Measurements from ENCODE around the gene AMOTL2. TPM values are rescaled to one million over a fixed set of nuclear protein-coding genes. Genes with fewer than 3 reads are reported as not detected.

AMOTL2 gene
- total and polyA plus RNA-seq, 9 of the 15 experiments (the other 6 are each of a cell fraction or from before 2014, with no cell fraction given): 0.12 to 0.31 TPM; not detected in 7

DNA sequence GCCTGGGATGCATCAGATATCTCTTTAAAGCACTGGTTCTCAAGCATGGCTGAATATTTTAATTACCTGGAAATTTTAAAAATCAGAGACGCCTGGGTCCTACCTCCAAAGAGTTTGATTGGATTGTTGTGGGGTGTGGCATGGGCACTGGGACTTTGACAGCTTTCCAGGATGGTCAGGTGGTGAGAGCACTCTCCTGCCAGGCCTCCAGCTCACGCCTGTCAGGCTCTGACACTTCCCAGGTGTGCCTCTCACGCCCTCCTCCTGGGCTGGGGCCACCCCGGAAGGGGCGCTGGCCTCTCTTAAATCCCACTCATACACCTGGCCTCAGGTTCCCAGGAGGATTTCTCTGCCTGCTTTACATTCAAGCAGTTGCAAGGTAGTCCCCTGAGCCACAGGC is 48.5 kb downstream of the AMOTL2 start (continued):
- TF ChIP-seq, protein P1, sequence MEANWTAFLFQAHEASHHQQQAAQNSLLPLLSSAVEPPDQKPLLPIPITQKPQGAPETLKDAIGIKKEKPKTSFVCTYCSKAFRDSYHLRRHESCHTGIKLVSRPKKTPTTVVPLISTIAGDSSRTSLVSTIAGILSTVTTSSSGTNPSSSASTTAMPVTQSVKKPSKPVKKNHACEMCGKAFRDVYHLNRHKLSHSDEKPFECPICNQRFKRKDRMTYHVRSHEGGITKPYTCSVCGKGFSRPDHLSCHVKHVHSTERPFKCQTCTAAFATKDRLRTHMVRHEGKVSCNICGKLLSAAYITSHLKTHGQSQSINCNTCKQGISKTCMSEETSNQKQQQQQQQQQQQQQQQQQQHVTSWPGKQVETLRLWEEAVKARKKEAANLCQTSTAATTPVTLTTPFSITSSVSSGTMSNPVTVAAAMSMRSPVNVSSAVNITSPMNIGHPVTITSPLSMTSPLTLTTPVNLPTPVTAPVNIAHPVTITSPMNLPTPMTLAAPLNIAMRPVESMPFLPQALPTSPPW (CRISPR knock-in tag; IDR thresholded peaks at IDR 0.05): no peak
- TF ChIP-seq FOXA1 (IDR thresholded peaks at IDR 0.05; ENCODE audit: borderline replicate concordance): no peak
- TF ChIP-seq, protein P2, sequence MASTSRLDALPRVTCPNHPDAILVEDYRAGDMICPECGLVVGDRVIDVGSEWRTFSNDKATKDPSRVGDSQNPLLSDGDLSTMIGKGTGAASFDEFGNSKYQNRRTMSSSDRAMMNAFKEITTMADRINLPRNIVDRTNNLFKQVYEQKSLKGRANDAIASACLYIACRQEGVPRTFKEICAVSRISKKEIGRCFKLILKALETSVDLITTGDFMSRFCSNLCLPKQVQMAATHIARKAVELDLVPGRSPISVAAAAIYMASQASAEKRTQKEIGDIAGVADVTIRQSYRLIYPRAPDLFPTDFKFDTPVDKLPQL (IDR thresholded peaks at IDR 0.05; ENCODE audit: extremely low read depth, insufficient read length): no peak
- no peak for TF ChIP-seq GATAD2A (IDR thresholded peaks at IDR 0.05)

DNA sequence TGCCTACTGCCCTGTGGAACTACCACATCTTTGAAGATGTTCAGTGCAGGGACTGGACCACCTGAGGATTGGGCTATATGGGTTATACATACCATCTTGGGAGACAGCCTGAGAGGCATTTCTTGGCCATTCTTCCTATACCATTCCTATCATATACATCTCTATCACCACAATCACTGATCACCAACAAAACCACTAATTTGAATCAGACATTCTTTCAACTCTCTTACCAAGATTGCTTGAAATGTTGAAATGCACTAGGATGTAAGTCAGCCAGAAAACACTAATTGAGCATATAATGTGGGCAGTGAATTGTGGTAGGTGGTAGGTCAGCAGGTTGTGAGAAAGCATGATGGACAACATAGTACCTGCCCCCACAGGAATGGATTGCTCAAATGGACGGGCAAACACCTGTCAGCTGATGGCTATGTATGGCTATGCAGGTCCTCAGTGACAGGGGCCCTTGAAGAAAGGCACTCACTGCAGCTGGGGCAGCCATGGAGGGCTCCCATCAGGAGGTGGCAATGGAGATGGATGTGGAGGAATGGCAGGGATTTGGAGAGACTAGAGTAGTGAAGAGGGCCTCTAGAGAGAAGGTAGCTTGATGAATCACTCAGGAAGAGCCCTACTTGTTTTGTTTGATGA is 49.1 kb downstream of the AMOTL2 start:
- in situ Hi-C loops (cut with MboI) (no loop called here), intact Hi-C loops (cut with micrococcal nuclease) (no loop called here)
- DNase-seq (ENCODE audit: extremely low read depth in 1 of 4, low spot score in 3 of 4) (no peak), ATAC-seq (no peak), FAIRE-seq (no peak)
- CTCF ChIA-PET (ENCODE audit: low intra/inter-chr PET ratio): no interaction called here
- H3K36me3 ChIP-seq (ENCODE audit: control insufficient read depth, insufficient read depth, low read length): no peaks in the 10 kb centered on the region
- H3K27ac ChIP-seq (ENCODE audit: extremely low read depth, low read depth, low read length): no peak overlapping the region
- no peaks in the 10 kb centered on the region for H4K20me1 ChIP-seq (replicated peaks; ENCODE audit: control insufficient read depth, insufficient read depth, low read length)
- no TSS peak for BruUV-seq (replicated peaks)
- WGBS (ENCODE audit: insufficient coverage, low coverage, missing lambda C conversion rate): 0% methylated on average over 1 of the region's 1 CpG
- H3K79me2 ChIP-seq (ENCODE audit: control insufficient read depth, insufficient read depth, low read length): no peaks in the 10 kb centered on the region
- H3K9me3 ChIP-seq (replicated peaks; ENCODE audit: control insufficient read depth, insufficient read depth, low read depth, low read length): no peaks in the 10 kb centered on the region
- no peak overlapping the region for H2AFZ ChIP-seq (ENCODE audit: low read depth, low read length)
- peaks cover 3 to 29% of the 10 kb centered on the region in 2 experiments; a peak in 3 of 5 replicates for H3K27me3 ChIP-seq (ENCODE audit: control insufficient read depth in 2 of 2, insufficient read depth in 2 of 2, low read length in 2 of 2)
- H3K4me3 ChIP-seq: no peak overlapping the region
- POLR2A ChIA-PET: no interaction called here
- no peak overlapping the region for H3K9ac ChIP-seq (ENCODE audit: insufficient read depth in 1 of 2, low read depth in 2 of 2, low read length in 2 of 2)
- no peaks in the 10 kb centered on the region for H3K9me1 ChIP-seq (ENCODE audit: control insufficient read depth, insufficient read depth, low read length)
- no peaks in the 10 kb centered on the region for H3K4me1 ChIP-seq (replicated peaks in 1 of 2; ENCODE audit: control insufficient read depth in 2 of 2, insufficient read depth in 2 of 2, low read length in 2 of 2)
- no peak overlapping the region for H3K4me2 ChIP-seq (ENCODE audit: insufficient read depth, low read length)
- TF ChIP-seq PRMT5 (CRISPR knock-in tag; IDR thresholded peaks at IDR 0.05) (no peak), HDAC3 (IDR thresholded peaks at IDR 0.05; ENCODE audit: borderline replicate concordance, partially characterized antibody) (no peak), TAF9B (IDR thresholded peaks at IDR 0.05; ENCODE audit: partially characterized antibody) (no peak), FUS (optimal IDR thresholded peaks at IDR 0.05; ENCODE audit: low read depth, low read length) (no peak), TARDBP (IDR thresholded peaks at IDR 0.05) (no peak), SMARCE1 (IDR thresholded peaks at IDR 0.05) (no peak), TGIF2 (CRISPR knock-in tag; IDR thresholded peaks at IDR 0.05) (no peak)
- TF ChIP-seq, protein P3, sequence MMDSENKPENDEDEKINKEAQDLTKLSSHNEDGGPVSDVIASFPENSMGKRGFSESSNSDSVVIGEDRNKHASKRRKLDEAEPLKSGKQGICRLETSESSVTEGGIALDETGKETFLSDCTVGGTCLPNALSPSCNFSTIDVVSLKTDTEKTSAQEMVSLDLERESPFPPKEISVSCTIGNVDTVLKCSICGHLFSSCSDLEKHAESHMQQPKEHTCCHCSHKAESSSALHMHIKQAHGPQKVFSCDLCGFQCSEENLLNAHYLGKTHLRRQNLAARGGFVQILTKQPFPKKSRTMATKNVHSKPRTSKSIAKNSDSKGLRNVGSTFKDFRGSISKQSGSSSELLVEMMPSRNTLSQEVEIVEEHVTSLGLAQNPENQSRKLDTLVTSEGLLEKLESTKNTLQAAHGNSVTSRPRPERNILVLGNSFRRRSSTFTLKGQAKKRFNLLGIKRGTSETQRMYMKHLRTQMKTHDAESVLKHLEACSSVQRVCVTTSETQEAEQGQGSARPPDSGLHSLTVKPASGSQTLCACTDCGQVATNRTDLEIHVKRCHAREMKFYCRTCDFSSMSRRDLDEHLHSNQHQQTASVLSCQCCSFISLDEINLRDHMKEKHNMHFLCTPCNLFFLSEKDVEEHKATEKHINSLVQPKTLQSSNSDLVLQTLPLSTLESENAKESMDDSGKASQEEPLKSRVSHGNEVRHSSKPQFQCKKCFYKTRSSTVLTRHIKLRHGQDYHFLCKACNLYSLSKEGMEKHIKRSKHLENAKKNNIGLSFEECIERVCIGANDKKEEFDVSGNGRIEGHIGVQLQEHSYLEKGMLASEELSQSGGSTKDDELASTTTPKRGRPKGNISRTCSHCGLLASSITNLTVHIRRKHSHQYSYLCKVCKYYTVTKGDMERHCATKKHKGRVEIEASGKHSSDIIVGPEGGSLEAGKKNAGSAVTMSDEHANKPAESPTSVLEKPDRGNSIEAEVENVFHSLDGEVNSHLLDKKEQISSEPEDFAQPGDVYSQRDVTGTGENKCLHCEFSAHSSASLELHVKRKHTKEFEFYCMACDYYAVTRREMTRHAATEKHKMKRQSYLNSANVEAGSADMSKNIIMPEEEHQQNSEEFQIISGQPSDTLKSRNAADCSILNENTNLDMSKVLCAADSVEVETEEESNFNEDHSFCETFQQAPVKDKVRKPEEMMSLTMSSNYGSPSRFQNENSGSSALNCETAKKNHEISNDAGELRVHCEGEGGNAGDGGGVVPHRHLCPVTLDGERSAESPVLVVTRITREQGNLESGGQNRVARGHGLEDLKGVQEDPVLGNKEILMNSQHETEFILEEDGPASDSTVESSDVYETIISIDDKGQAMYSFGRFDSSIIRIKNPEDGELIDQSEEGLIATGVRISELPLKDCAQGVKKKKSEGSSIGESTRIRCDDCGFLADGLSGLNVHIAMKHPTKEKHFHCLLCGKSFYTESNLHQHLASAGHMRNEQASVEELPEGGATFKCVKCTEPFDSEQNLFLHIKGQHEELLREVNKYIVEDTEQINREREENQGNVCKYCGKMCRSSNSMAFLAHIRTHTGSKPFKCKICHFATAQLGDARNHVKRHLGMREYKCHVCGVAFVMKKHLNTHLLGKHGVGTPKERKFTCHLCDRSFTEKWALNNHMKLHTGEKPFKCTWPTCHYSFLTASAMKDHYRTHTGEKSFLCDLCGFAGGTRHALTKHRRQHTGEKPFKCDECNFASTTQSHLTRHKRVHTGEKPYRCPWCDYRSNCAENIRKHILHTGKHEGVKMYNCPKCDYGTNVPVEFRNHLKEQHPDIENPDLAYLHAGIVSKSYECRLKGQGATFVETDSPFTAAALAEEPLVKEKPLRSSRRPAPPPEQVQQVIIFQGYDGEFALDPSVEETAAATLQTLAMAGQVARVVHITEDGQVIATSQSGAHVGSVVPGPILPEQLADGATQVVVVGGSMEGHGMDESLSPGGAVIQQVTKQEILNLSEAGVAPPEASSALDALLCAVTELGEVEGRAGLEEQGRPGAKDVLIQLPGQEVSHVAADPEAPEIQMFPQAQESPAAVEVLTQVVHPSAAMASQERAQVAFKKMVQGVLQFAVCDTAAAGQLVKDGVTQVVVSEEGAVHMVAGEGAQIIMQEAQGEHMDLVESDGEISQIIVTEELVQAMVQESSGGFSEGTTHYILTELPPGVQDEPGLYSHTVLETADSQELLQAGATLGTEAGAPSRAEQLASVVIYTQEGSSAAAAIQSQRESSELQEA (IDR thresholded peaks at IDR 0.05; ENCODE audit: low read depth): no peak

Data from K562 (cell line).